ENCODE results near the gene RASGEF1C. TPM values are rescaled to one million over a fixed set of nuclear protein-coding genes. Genes with fewer than 3 reads are reported as not detected.

Gene RASGEF1C
- total and polyA plus RNA-seq, 2 experiments from 2014 or later, result 0.40 to 0.42 TPM

DNA sequence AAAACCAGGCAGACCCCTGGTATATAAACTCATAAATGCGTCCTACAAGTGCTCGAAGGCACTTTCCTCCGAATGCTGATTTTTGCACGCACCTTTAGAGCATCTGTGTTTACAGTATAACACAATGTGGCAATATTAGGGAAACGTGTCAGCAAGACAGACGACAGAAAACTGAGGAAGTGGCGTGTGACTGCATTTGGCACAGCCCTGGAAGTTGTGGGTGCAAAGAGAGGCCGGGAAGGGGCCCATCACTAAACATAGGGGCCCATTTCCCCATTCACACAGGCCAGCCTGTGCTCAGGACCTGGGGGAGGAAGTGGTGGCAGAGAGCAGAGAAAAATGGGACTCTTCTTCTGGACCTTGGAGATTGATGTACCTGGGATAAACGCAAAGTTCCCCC is 48.2 kb downstream of the RASGEF1C start:
- H2AFZ ChIP-seq, result peak overlapping the region; percentile 47; the same call in 1 of the 2 replicates
- no peaks in the 10 kb centered on the region for H3K9me2 ChIP-seq (ENCODE audit: insufficient read depth)
- no peak for DNase-seq (ENCODE audit: low spot score)
- peaks cover 12% of the 10 kb centered on the region for H3K27me3 Mint-ChIP-seq (ENCODE audit: insufficient read depth, low read depth, poor library complexity)
- no peak overlapping the region for H3K4me3 Mint-ChIP-seq
- no peaks in the 10 kb centered on the region for H3K4me1 ChIP-seq (ENCODE audit: insufficient read depth)
- no peak overlapping the region for H3K4me2 ChIP-seq
- no peaks in the 10 kb centered on the region for H3F3A ChIP-seq (replicated peaks; ENCODE audit: low read depth)
- ATAC-seq, result no peak
- no peaks in the 10 kb centered on the region for H3K36me3 ChIP-seq (ENCODE audit: insufficient read depth)
- H3K4me3 ChIP-seq, result no peak overlapping the region
- no peaks in the 10 kb centered on the region for H3K79me2 ChIP-seq (replicated peaks; ENCODE audit: insufficient read depth)
- H3K9me3 Mint-ChIP-seq, result no peaks in the 10 kb centered on the region
- no peaks in the 10 kb centered on the region; the same call in 2 of the 3 replicates for H3K4me1 Mint-ChIP-seq
- H3K27ac Mint-ChIP-seq, result no peak overlapping the region
- no peaks in the 10 kb centered on the region for H3K27me3 ChIP-seq (ENCODE audit: insufficient read depth)
- TF ChIP-seq STAT1 (IDR thresholded peaks at IDR 0.05; ENCODE audit: unreplicated experiment), result no peak
- TF ChIP-seq, protein P1, sequence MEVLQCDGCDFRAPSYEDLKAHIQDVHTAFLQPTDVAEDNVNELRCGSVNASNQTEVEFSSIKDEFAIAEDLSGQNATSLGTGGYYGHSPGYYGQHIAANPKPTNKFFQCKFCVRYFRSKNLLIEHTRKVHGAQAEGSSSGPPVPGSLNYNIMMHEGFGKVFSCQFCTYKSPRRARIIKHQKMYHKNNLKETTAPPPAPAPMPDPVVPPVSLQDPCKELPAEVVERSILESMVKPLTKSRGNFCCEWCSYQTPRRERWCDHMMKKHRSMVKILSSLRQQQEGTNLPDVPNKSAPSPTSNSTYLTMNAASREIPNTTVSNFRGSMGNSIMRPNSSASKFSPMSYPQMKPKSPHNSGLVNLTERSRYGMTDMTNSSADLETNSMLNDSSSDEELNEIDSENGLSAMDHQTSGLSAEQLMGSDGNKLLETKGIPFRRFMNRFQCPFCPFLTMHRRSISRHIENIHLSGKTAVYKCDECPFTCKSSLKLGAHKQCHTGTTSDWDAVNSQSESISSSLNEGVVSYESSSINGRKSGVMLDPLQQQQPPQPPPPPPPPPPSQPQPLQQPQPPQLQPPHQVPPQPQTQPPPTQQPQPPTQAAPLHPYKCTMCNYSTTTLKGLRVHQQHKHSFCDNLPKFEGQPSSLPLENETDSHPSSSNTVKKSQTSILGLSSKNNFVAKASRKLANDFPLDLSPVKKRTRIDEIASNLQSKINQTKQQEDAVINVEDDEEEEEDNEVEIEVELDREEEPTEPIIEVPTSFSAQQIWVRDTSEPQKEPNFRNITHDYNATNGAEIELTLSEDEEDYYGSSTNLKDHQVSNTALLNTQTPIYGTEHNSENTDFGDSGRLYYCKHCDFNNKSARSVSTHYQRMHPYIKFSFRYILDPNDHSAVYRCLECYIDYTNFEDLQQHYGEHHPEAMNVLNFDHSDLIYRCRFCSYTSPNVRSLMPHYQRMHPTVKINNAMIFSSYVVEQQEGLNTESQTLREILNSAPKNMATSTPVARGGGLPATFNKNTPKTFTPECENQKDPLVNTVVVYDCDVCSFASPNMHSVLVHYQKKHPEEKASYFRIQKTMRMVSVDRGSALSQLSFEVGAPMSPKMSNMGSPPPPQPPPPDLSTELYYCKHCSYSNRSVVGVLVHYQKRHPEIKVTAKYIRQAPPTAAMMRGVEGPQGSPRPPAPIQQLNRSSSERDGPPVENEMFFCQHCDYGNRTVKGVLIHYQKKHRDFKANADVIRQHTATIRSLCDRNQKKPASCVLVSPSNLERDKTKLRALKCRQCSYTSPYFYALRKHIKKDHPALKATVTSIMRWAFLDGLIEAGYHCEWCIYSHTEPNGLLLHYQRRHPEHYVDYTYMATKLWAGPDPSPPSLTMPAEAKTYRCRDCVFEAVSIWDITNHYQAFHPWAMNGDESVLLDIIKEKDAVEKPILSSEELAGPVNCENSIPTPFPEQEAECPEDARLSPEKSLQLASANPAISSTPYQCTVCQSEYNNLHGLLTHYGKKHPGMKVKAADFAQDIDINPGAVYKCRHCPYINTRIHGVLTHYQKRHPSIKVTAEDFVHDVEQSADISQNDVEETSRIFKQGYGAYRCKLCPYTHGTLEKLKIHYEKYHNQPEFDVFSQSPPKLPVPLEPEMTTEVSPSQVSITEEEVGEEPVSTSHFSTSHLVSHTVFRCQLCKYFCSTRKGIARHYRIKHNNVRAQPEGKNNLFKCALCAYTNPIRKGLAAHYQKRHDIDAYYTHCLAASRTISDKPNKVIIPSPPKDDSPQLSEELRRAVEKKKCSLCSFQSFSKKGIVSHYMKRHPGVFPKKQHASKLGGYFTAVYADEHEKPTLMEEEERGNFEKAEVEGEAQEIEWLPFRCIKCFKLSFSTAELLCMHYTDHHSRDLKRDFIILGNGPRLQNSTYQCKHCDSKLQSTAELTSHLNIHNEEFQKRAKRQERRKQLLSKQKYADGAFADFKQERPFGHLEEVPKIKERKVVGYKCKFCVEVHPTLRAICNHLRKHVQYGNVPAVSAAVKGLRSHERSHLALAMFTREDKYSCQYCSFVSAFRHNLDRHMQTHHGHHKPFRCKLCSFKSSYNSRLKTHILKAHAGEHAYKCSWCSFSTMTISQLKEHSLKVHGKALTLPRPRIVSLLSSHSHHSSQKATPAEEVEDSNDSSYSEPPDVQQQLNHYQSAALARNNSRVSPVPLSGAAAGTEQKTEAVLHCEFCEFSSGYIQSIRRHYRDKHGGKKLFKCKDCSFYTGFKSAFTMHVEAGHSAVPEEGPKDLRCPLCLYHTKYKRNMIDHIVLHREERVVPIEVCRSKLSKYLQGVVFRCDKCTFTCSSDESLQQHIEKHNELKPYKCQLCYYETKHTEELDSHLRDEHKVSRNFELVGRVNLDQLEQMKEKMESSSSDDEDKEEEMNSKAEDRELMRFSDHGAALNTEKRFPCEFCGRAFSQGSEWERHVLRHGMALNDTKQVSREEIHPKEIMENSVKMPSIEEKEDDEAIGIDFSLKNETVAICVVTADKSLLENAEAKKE (CRISPR knock-in tag; IDR thresholded peaks at IDR 0.05), result no peak
- no peak for TF ChIP-seq CREB1 (CRISPR knock-in tag; IDR thresholded peaks at IDR 0.05; ENCODE audit: low read depth)
- no peak for TF ChIP-seq POLR2AphosphoS5 (IDR thresholded peaks at IDR 0.05; ENCODE audit: low read depth)
- H4K20me1 ChIP-seq (replicated peaks; ENCODE audit: insufficient read depth), result no peaks in the 10 kb centered on the region
- no peak overlapping the region for H3K27ac ChIP-seq (ENCODE audit: low read depth)
- no peaks in the 10 kb centered on the region for H3K36me3 Mint-ChIP-seq (ENCODE audit: low read depth)

DNA sequence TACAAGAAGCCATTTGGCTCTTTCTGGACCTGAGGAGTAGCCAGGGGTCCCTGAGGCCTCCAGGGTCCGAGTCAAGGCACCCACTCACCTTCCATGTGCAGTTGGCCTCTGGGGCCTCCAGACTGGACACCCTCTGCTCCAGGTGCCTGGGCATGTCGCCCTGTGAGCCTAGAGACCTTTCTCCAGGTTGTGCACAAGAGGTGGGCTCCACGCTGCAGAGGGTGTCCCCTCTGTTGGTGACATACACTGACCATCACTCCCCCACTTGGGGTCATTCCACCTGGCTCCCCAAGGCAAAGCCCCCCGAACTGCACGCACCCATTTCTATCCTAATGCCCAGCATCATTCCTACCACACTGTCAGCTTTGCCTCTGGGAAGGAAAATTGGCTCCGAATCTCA is 48.8 kb downstream of the RASGEF1C start:
- Histone ChIP-seq H3F3A (replicated peaks; ENCODE audit: low read depth) (no peaks in the 10 kb centered on the region), H2AFZ (no peak overlapping the region), H3K4me3 (no peak overlapping the region), H3K36me3 (ENCODE audit: insufficient read depth) (no peaks in the 10 kb centered on the region), H4K20me1 (replicated peaks; ENCODE audit: insufficient read depth) (no peaks in the 10 kb centered on the region), H3K4me1 (ENCODE audit: insufficient read depth) (no peaks in the 10 kb centered on the region), H3K27me3 (ENCODE audit: insufficient read depth) (no peaks in the 10 kb centered on the region), H3K79me2 (replicated peaks; ENCODE audit: insufficient read depth) (no peaks in the 10 kb centered on the region), H3K9me2 (ENCODE audit: insufficient read depth) (no peaks in the 10 kb centered on the region), H3K4me2 (no peak overlapping the region), H3K27ac (ENCODE audit: low read depth) (no peak overlapping the region)
- H3K4me3 Mint-ChIP-seq, result no peak overlapping the region
- DNase-seq (ENCODE audit: low spot score) (no peak), ATAC-seq (no peak)
- peaks cover 12% of the 10 kb centered on the region for H3K27me3 Mint-ChIP-seq (ENCODE audit: insufficient read depth, low read depth, poor library complexity)
- H3K9me3 Mint-ChIP-seq, result no peaks in the 10 kb centered on the region
- no peak overlapping the region for H3K27ac Mint-ChIP-seq
- H3K4me1 Mint-ChIP-seq, result no peaks in the 10 kb centered on the region; the same call in 2 of the 3 replicates
- no peaks in the 10 kb centered on the region for H3K36me3 Mint-ChIP-seq (ENCODE audit: low read depth)
- TF ChIP-seq, protein P2, sequence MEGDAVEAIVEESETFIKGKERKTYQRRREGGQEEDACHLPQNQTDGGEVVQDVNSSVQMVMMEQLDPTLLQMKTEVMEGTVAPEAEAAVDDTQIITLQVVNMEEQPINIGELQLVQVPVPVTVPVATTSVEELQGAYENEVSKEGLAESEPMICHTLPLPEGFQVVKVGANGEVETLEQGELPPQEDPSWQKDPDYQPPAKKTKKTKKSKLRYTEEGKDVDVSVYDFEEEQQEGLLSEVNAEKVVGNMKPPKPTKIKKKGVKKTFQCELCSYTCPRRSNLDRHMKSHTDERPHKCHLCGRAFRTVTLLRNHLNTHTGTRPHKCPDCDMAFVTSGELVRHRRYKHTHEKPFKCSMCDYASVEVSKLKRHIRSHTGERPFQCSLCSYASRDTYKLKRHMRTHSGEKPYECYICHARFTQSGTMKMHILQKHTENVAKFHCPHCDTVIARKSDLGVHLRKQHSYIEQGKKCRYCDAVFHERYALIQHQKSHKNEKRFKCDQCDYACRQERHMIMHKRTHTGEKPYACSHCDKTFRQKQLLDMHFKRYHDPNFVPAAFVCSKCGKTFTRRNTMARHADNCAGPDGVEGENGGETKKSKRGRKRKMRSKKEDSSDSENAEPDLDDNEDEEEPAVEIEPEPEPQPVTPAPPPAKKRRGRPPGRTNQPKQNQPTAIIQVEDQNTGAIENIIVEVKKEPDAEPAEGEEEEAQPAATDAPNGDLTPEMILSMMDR (conservative IDR thresholded peaks at IDR 0.05; ENCODE audit: low read depth in 2 of 2), result no peak
- TF ChIP-seq, protein P3, sequence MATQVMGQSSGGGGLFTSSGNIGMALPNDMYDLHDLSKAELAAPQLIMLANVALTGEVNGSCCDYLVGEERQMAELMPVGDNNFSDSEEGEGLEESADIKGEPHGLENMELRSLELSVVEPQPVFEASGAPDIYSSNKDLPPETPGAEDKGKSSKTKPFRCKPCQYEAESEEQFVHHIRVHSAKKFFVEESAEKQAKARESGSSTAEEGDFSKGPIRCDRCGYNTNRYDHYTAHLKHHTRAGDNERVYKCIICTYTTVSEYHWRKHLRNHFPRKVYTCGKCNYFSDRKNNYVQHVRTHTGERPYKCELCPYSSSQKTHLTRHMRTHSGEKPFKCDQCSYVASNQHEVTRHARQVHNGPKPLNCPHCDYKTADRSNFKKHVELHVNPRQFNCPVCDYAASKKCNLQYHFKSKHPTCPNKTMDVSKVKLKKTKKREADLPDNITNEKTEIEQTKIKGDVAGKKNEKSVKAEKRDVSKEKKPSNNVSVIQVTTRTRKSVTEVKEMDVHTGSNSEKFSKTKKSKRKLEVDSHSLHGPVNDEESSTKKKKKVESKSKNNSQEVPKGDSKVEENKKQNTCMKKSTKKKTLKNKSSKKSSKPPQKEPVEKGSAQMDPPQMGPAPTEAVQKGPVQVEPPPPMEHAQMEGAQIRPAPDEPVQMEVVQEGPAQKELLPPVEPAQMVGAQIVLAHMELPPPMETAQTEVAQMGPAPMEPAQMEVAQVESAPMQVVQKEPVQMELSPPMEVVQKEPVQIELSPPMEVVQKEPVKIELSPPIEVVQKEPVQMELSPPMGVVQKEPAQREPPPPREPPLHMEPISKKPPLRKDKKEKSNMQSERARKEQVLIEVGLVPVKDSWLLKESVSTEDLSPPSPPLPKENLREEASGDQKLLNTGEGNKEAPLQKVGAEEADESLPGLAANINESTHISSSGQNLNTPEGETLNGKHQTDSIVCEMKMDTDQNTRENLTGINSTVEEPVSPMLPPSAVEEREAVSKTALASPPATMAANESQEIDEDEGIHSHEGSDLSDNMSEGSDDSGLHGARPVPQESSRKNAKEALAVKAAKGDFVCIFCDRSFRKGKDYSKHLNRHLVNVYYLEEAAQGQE (IDR thresholded peaks at IDR 0.05; ENCODE audit: unreplicated experiment), result no peak

Data from GM23338 (cell line).